CD4-positive, alpha-beta T cell (primary cell): ENCODE data around the gene PIGU. TPM values are rescaled to one million over a fixed set of nuclear protein-coding genes. Genes with fewer than 3 reads are reported as not detected.
A peak's percentile ranks its signal among the peaks of the same experiment; 100 is the strongest.

Source experiments
- ATAC-seq: fragments of 200-7000 bp; cut with Tn5 transposase; one replicate; pipeline ENCODE4 v1.10.0; 2022; ENCODE audit warnings: mild to moderate bottlenecking; ENCODE audit not compliant: poor library complexity
- CTCF ChIA-PET: fragments of 350-600 bp; sonication (Branson Sonifier 250); formaldehyde crosslinking; loops from one replicate; lab custom pipeline; 2021; ENCODE audit warnings: antibody characterized with exemption, inconsistent platforms; lab: Charles Lee
- POLR2A ChIA-PET: fragments of 350-600 bp; sonication (Branson Sonifier 250); formaldehyde crosslinking; loops from one replicate; lab custom pipeline; 2021; ENCODE audit warnings: antibody characterized with exemption, inconsistent platforms; lab: Charles Lee
- DNase-seq, 14 experiments: peaks; one replicate each; pipeline ENCODE4 v3.0.0-alpha.2; 2013 to 2020; ENCODE audit warnings: mixed read lengths in 2 of 14
- H3K27ac ChIP-seq, 2 donors: one replicate each; pipeline versions ENCODE4 v1.5.1 to v1.7.0; 2013; ENCODE audit warnings: low read length in 2 of 2, low read depth in 1 of 2, mild to moderate bottlenecking in 1 of 2
- H3K27me3 ChIP-seq, 2 experiments: 1 replicate in 1 of 2; 2 replicates in 1 of 2; pipeline versions ENCODE4 v1.6.1 to v1.7.0; 2013; ENCODE audit warnings: low read length in 2 of 2, control low read depth in 1 of 2, mild to moderate bottlenecking in 1 of 2, moderate library complexity in 1 of 2; ENCODE audit not compliant: insufficient read depth in 2 of 2, control insufficient read depth in 1 of 2
- H3K36me3 ChIP-seq: one replicate; pipeline ENCODE4 v1.6.1; 2013; ENCODE audit warnings: low read length, control low read depth; ENCODE audit not compliant: insufficient read depth
- H3K4me1 ChIP-seq: one replicate; pipeline ENCODE4 v1.6.1; 2013; ENCODE audit warnings: low read length, control low read depth; ENCODE audit not compliant: insufficient read depth
- H3K4me3 ChIP-seq: one replicate; pipeline ENCODE4 v1.5.1; 2013; ENCODE audit warnings: mild to moderate bottlenecking, low read length, moderate library complexity
- H3K9me3 ChIP-seq, 2 experiments: 1 replicate in 1 of 2; 2 replicates in 1 of 2; pipeline versions ENCODE4 v1.6.1 to v1.7.0; 2013; ENCODE audit warnings: low read length in 2 of 2, mild to moderate bottlenecking in 2 of 2, control low read depth in 1 of 2, moderate library complexity in 1 of 2; ENCODE audit not compliant: control insufficient read depth in 1 of 2, insufficient read depth in 1 of 2
- H3K27ac Mint-ChIP-seq: one replicate; pipeline ENCODE4 v1.8.0; 2020; ENCODE audit warnings: mixed read lengths
- H3K27me3 Mint-ChIP-seq: one replicate; pipeline ENCODE4 v1.8.0; 2021; ENCODE audit warnings: mixed read lengths
- H3K36me3 Mint-ChIP-seq: one replicate; pipeline ENCODE4 v1.8.0; 2021; ENCODE audit warnings: low read depth, mixed read lengths
- H3K4me1 Mint-ChIP-seq: one replicate; pipeline ENCODE4 v1.8.0; 2021; ENCODE audit warnings: low read depth, mixed read lengths
- H3K4me3 Mint-ChIP-seq: one replicate; pipeline ENCODE4 v1.8.0; 2020; ENCODE audit warnings: mild to moderate bottlenecking, mixed read lengths
- H3K9me3 Mint-ChIP-seq: one replicate; pipeline ENCODE4 v1.8.0; 2020; ENCODE audit warnings: mixed read lengths
- intact Hi-C, 2 experiments: fragments of 100-400 bp; cut with DNase I in 1 of 2; cut with micrococcal nuclease in 1 of 2; formaldehyde crosslinking; loops; one replicate each; pipeline versions ENCODE4 v1.15.1 to v1.9.0; 2023 to 2025; cut with DNase I, micrococcal nuclease
- total RNA-seq, 174 experiments: library from RNA in 2 of 174; stranded (reverse) in 2 of 174; gene quantifications; one replicate each; pipeline ENCODE4 v1.2.3 and lab custom pipeline; 2021 to 2026
- TF ChIP-seq, protein P1 (sequence below): fragments of 200-600 bp; IDR thresholded peaks from one replicate; pipeline ENCODE4 v1.8.0; 2022; ENCODE audit warnings: antibody characterized with exemption, mild to moderate bottlenecking

The PIGU gene
- total RNA-seq, 2 experiments from 2014 or later = 4.6 to 5.5 TPM

DNA sequence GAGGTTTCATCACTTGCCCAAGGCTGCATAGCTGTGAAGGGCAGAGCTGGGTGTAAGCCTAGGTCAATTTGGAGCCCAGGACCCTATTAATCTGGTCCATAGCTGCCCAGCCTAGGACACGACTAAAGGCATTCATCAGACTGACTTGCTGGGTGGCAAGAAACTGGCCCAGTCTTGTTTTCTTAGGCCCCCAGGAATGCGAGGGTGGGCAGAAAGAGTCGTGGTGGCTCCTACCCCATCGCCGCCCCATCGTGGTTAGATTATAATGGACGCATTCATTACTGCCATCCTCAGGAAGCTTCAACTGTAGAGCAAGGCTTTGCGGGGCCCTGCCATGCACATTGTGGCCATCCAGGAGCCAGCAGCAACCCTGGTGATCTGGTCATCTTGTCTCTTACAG lies 144.6 kb downstream of the PIGU start:
- POLR2A ChIA-PET = interaction anchor here (1.3 kb wide), 1 partner anchor 17 kb away, joined by 3 read pairs; no protein-coding TSS in a partner anchor
- CTCF ChIA-PET = no interaction called here
- intact Hi-C loops = no loop called here
- TF ChIP-seq, protein P1, sequence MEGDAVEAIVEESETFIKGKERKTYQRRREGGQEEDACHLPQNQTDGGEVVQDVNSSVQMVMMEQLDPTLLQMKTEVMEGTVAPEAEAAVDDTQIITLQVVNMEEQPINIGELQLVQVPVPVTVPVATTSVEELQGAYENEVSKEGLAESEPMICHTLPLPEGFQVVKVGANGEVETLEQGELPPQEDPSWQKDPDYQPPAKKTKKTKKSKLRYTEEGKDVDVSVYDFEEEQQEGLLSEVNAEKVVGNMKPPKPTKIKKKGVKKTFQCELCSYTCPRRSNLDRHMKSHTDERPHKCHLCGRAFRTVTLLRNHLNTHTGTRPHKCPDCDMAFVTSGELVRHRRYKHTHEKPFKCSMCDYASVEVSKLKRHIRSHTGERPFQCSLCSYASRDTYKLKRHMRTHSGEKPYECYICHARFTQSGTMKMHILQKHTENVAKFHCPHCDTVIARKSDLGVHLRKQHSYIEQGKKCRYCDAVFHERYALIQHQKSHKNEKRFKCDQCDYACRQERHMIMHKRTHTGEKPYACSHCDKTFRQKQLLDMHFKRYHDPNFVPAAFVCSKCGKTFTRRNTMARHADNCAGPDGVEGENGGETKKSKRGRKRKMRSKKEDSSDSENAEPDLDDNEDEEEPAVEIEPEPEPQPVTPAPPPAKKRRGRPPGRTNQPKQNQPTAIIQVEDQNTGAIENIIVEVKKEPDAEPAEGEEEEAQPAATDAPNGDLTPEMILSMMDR = no peak
- peaks cover 3% of the 10 kb centered on the region for H3K4me1 Mint-ChIP-seq
- ATAC-seq (no peak), DNase-seq (no peak)
- no peak overlapping the region for H3K4me3 Mint-ChIP-seq
- no peaks in the 10 kb centered on the region for H3K27me3 Mint-ChIP-seq
- H3K9me3 Mint-ChIP-seq = no peaks in the 10 kb centered on the region
- Histone ChIP-seq H3K4me3 (no peak overlapping the region), H3K9me3 (no peaks in the 10 kb centered on the region), H3K4me1 (peaks cover 12% of the 10 kb centered on the region), H3K36me3 (peaks cover 88% of the 10 kb centered on the region), H3K27ac (no peak overlapping the region), H3K27me3 (no peaks in the 10 kb centered on the region)
- no peak overlapping the region for H3K27ac Mint-ChIP-seq
- peaks cover 73% of the 10 kb centered on the region for H3K36me3 Mint-ChIP-seq

DNA sequence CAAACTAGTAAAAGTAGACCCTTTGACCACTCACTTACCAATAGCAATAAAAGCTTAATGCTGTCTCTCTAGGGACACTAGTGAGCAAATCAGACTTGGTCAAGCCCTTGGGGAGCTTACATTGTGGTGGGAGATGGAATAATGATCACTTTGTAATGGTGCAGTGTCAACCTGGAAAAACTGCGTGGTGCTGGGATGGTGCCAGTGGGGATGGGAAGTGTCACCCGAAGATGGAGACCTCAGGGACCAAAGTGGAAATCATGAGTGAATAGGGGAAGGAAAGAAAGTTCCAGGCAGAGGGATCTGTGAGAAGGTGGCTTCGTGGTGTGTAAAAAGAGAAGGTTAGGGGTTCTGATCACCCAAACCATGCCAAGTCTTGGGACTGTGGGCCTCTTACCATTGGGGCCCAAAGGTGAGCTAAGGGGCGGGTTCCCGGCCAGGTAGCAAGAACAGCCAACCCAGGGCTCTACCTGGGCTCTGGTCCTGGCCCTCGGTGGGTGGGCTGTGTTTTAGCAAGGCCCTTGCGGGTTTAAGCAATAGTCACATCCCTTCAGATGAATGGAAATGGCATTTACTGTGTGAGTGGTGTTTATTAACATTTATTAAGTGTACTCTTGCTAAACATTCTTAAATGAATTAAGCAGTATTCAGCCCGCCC lies 145.2 kb downstream of the PIGU start:
- POLR2A ChIA-PET = no interaction called here
- no peaks in the 10 kb centered on the region for H3K9me3 Mint-ChIP-seq
- peaks cover 73% of the 10 kb centered on the region for H3K36me3 Mint-ChIP-seq
- ATAC-seq = no peak
- Histone ChIP-seq H3K36me3 (peaks cover 88% of the 10 kb centered on the region), H3K9me3 (no peaks in the 10 kb centered on the region), H3K27ac (no peak overlapping the region), H3K27me3 (no peaks in the 10 kb centered on the region), H3K4me1 (peaks cover 12% of the 10 kb centered on the region), H3K4me3 (no peak overlapping the region)
- H3K27ac Mint-ChIP-seq = no peak overlapping the region
- TF ChIP-seq, protein P1 = no peak
- DNase-seq = no peak
- intact Hi-C loops = no loop called here
- CTCF ChIA-PET = interaction anchor here (0.9 kb wide), 1 partner anchor 13 kb away, joined by 3 read pairs; no protein-coding TSS in a partner anchor
- H3K4me1 Mint-ChIP-seq = no peaks in the 10 kb centered on the region
- no peaks in the 10 kb centered on the region for H3K27me3 Mint-ChIP-seq
- no peak overlapping the region for H3K4me3 Mint-ChIP-seq

DNA sequence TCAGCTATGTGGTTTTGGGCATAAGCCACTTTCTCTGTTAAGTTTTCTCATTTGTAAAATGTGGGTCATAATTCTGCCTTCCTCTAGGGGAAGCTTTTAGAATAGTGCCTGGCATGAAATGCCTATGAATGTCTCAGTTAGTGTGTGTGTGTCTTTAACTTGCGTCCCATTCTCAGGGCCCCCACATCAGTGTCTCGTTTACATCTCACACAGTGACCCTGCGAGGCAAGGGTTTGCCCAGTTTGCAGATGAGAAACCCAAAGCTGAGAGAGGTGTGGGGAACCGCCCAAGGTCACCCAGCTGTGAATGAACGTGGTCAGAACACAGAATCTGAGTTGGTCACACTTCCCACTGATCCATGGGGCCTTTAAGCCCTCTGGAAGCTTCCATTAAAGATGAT lies 146.6 kb downstream of the PIGU start:
- H3K4me1 Mint-ChIP-seq = peaks cover 6% of the 10 kb centered on the region
- no peaks in the 10 kb centered on the region for H3K27me3 Mint-ChIP-seq
- ATAC-seq (no peak), DNase-seq (no peak)
- TF ChIP-seq, protein P1 = no peak
- CTCF ChIA-PET = no interaction called here
- H3K27ac Mint-ChIP-seq = peak overlapping the region; percentile 31
- intact Hi-C loops = no loop called here
- POLR2A ChIA-PET = no interaction called here
- H3K4me3 Mint-ChIP-seq = no peak overlapping the region
- peaks cover 86% of the 10 kb centered on the region for H3K36me3 ChIP-seq
- H3K4me3 ChIP-seq = no peak overlapping the region
- no peaks in the 10 kb centered on the region for H3K9me3 Mint-ChIP-seq
- H3K27ac ChIP-seq = no peak overlapping the region
- no peaks in the 10 kb centered on the region for H3K9me3 ChIP-seq
- no peaks in the 10 kb centered on the region for H3K27me3 ChIP-seq
- H3K36me3 Mint-ChIP-seq = peaks cover 74% of the 10 kb centered on the region
- H3K4me1 ChIP-seq = peaks cover 12% of the 10 kb centered on the region
